ENCODE results near the gene ZNF25. TPM values are rescaled to one million over a fixed set of nuclear protein-coding genes. Genes with fewer than 3 reads are reported as not detected.

ZNF25 gene
- total and polyA plus RNA-seq, 2 of the 4 experiments (the other 2 are of a cell fraction): 5.1 to 9.5 TPM

GRCh38 chr10:37972396-37972795, 4.1 kb downstream of the ZNF25 start:
- ATAC-seq (ENCODE audit: low read depth) (no peak), DNase-seq (no peak)
- no peak overlapping the region for H2AK9ac ChIP-seq (replicated peaks; ENCODE audit: low read depth, low read length, poor library complexity)
- H2BK20ac ChIP-seq (ENCODE audit: low read depth, low read length): no peak overlapping the region
- H2AFZ ChIP-seq (replicated peaks; ENCODE audit: low read length, poor library complexity): no peak overlapping the region
- dilution Hi-C loops (cut with HindIII; ENCODE audit: low sequenced_read_pairs, unreplicated experiment) (no loop called here), in situ Hi-C loops (cut with MboI; ENCODE audit: low sequenced_read_pairs) (no loop called here), intact Hi-C loops (cut with micrococcal nuclease) (no loop called here)
- ChIA-PET POLR2A (ENCODE audit: unreplicated experiment) (no interaction called here), CTCF (no interaction called here)
- no peaks in the 10 kb centered on the region for H3K27me3 ChIP-seq (ENCODE audit: control insufficient read depth, insufficient read depth, low read length)
- H3K9me3 ChIP-seq (ENCODE audit: control insufficient read depth, insufficient read depth, low read length): no peaks in the 10 kb centered on the region
- H3K56ac ChIP-seq (ENCODE audit: extremely low read depth, insufficient read depth, low read length): no peak overlapping the region
- no peak overlapping the region for H3K14ac ChIP-seq (replicated peaks; ENCODE audit: low read depth, low read length)
- no peaks in the 10 kb centered on the region for H4K20me1 ChIP-seq (ENCODE audit: insufficient read depth, low read length)
- H4K8ac ChIP-seq (ENCODE audit: low read depth in 2 of 2, low read length in 2 of 2): no peak overlapping the region
- H3K4me2 ChIP-seq (ENCODE audit: low read depth, low read length): no peak overlapping the region
- H3K4me3 ChIP-seq (ENCODE audit: insufficient read depth, low read depth, low read length): no peak overlapping the region
- H2AK5ac ChIP-seq (ENCODE audit: low read depth, low read length): no peak overlapping the region
- no CpG with 5 or more reads among the region's 1 CpG for WGBS, 2 experiments (ENCODE audit: extremely low coverage in 2 of 2, insufficient read length in 1 of 2)
- H2BK120ac ChIP-seq (ENCODE audit: low read depth, low read length): no peak overlapping the region
- peaks cover 6% of the 10 kb centered on the region; the same call in 1 of the 2 replicates for H3K36me3 ChIP-seq (ENCODE audit: control insufficient read depth, insufficient read depth, low read length)
- H3K4ac ChIP-seq (ENCODE audit: low read depth, low read length): no peak overlapping the region
- TF ChIP-seq ELK1 (IDR thresholded peaks at IDR 0.05; ENCODE audit: borderline replicate concordance, low read depth, low read length) (no peak), MAFK (IDR thresholded peaks at IDR 0.05; ENCODE audit: low read depth, low read length) (peak; percentile 68), CEBPB (IDR thresholded peaks at IDR 0.05; ENCODE audit: low read depth, low read length) (no peak), BHLHE40 (IDR thresholded peaks at IDR 0.05; ENCODE audit: low read depth, low read length) (no peak)
- no peak overlapping the region for H3K27ac ChIP-seq (ENCODE audit: insufficient read depth, low read length)
- H3K9ac ChIP-seq (ENCODE audit: low read depth, low read length): no peak overlapping the region
- H3K9me1 ChIP-seq (ENCODE audit: insufficient read depth, low read length): no peaks in the 10 kb centered on the region
- no TSS peak for BruUV-seq (replicated peaks)
- H3K79me1 ChIP-seq (ENCODE audit: low read depth in 1 of 2, low read length in 2 of 2): peaks cover 6 to 10% of the 10 kb centered on the region in 2 experiments
- H3K18ac ChIP-seq (ENCODE audit: low read depth, low read length): no peak overlapping the region
- H4K91ac ChIP-seq (ENCODE audit: insufficient read depth, low read depth, low read length): no peak overlapping the region
- H2BK5ac ChIP-seq (ENCODE audit: low read depth, low read length, poor library complexity, severe bottlenecking): no peak overlapping the region
- no peak overlapping the region for H2BK15ac ChIP-seq (ENCODE audit: low read depth, low read length)
- H3K23ac ChIP-seq (ENCODE audit: low read depth, low read length): no peak overlapping the region
- no peaks in the 10 kb centered on the region for H3K4me1 ChIP-seq (ENCODE audit: control insufficient read depth, insufficient read depth, low read length)
- no peak overlapping the region for H4K5ac ChIP-seq (ENCODE audit: low read depth, low read length)
